GM12891 (cell line): Measurements from ENCODE around the gene PDCD1.

Experiments
- POLR2A ChIP-seq: IDR thresholded peaks from 2 replicates; pipeline ENCODE4 v1.6.1; 2011; ENCODE audit warnings: low read depth, low read length, control low read depth
- TAF1 ChIP-seq: IDR thresholded peaks from 2 replicates; pipeline ENCODE4 v1.6.1; 2011; ENCODE audit warnings: low read depth, low read length, control low read depth

DNA sequence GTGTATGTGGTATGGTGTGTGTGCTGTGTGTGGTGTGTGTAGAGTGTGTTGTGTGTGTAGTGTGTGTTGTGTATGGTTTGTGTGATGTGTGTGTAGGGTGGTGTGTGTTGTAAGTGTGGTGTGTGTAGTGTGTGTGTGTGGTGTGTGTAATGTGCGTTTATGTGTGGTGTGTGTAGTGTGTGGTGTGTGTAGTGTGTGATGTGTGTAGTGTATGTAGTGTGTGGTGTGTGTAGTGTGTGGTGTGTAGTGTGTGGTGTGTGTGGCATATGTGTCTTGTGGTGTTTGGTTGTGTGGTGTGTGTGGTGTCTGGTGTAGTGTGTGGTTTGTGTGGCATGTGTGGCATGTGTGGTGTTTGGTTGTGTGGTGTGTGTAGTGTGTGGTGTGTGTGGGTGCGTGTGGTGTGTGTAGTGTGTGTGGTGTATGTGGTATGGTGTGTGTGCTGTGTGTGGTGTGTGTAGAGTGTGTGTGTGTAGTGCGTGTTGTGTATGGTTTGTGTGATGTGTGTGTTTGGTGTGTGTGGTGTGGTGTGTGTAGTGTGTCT lies 6.8 kb upstream of the PDCD1 start:
- TF ChIP-seq POLR2A (no peak), TAF1 (no peak)
